GM12801 (cell line): Measurements from ENCODE around the gene IGSF9.

Experiments used
- TF ChIP-seq, protein P1 (sequence below): IDR thresholded peaks from one replicate; pipeline ENCODE4 v1.5.1; 2011; ENCODE audit warnings: control low read depth; ENCODE audit not compliant: insufficient read length; ENCODE audit errors: extremely low read depth

IGSF9 gene

DNA sequence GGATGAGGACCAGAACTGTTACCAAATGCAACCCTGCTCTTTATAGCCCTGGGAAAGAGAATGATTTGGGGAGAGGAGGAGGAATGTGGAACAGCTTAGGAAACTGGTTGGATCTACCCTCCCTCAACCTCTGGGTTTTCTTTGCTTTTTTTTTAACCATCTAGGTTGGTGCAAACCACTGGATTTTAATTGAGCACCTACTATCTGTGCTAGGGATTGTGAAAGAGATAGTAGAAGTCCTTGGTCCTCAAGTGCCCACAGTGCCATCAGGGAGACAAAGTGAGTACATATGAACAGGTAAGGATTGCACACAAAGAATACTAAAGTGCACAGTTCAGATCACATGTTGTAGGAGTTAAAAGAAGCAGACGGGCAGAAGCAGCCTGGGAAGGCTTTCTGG lies 24.8 kb downstream of the IGSF9 start:
- TF ChIP-seq, protein P1, sequence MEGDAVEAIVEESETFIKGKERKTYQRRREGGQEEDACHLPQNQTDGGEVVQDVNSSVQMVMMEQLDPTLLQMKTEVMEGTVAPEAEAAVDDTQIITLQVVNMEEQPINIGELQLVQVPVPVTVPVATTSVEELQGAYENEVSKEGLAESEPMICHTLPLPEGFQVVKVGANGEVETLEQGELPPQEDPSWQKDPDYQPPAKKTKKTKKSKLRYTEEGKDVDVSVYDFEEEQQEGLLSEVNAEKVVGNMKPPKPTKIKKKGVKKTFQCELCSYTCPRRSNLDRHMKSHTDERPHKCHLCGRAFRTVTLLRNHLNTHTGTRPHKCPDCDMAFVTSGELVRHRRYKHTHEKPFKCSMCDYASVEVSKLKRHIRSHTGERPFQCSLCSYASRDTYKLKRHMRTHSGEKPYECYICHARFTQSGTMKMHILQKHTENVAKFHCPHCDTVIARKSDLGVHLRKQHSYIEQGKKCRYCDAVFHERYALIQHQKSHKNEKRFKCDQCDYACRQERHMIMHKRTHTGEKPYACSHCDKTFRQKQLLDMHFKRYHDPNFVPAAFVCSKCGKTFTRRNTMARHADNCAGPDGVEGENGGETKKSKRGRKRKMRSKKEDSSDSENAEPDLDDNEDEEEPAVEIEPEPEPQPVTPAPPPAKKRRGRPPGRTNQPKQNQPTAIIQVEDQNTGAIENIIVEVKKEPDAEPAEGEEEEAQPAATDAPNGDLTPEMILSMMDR = no peak

DNA sequence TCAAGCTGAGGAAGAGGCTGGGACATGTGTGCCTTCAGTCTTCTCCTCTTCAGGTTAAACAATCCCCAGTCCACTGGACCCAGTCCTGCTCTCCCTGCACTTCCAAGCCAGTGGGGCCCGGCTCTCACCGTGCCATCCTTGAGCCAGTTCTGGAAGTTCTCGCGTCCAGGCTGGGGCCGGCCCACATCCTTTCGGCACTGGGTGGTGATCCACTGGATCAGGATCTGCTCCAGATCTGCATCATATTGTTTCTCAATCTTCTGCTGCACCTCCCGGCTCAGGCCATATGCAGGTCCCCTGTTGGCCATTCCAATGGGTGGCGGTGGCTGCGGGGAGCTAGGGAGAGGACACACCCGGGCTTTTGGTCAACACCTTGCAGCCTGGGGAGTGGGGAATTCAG lies 25.2 kb downstream of the IGSF9 start:
- TF ChIP-seq, protein P1 = no peak

DNA sequence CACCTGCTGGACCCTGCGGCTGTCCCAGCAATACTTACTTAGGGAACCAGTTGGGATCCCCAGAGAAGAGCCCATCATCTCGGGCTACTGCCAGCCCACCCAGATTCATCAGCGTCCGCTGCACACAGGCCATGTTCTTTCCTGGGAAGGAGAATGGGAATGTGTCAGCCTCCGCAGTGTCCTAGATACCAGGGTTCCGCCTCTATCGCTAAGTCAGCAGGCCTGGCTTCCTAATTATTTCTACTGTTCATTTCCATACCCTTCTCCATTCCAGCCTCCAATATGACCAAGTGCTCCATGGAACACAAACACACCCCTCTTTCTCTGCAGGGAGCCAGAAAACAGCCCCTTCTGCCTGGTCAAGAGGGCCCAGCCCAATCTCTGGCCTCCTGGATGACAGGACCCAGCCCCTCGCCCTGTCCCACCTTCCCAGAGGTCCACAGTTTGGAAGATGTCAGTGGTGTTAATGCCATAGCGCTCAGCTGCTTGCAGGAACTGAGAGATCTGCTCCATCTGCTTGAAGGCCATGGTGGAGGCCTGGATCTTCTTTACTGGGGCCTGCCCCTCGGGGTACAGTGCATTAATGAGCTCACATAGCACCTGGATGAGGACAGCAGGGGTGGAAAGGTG lies 26.1 kb downstream of the IGSF9 start:
- TF ChIP-seq, protein P1 = no peak

DNA sequence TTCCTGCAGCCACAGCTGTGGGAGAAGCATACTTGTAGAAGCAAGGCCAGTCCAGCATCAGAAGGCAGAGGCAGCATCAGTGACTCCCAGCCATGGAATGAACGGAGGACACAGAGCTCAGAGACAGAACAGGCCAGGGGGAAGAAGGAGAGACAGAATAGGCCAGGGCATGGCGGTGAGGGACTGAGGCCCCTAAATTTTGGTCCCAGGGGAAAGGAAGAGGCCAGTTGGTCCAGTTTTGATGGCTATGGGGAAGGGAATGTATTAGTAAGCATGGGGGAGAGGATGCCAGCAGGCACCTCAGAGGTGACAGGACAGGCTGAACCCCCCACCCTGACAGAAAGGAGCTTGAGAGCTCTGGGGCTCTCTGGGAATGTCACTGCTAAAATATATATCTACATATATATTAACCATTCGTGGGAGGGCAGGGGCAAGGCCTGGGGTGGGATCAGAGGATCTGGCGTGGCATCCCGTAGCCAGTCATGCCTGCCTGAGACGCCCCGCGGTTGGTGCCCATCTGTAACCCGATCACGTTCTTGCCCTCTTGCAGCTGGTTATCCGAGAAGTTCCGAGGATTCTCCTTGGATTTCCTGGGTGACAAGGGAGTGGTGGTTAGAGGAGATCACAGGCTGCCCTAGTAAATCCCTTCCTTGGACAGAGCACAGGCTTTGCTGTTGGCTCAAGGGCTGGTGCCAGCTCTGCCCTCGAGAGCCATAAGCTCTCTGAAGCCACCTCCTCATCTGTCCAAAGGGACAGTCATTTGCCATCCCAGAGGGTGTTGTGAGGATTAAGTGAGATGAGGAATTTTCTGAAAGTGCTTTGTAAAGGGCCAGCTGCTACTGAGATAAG lies 26.8 kb downstream of the IGSF9 start:
- TF ChIP-seq, protein P1 = no peak

DNA sequence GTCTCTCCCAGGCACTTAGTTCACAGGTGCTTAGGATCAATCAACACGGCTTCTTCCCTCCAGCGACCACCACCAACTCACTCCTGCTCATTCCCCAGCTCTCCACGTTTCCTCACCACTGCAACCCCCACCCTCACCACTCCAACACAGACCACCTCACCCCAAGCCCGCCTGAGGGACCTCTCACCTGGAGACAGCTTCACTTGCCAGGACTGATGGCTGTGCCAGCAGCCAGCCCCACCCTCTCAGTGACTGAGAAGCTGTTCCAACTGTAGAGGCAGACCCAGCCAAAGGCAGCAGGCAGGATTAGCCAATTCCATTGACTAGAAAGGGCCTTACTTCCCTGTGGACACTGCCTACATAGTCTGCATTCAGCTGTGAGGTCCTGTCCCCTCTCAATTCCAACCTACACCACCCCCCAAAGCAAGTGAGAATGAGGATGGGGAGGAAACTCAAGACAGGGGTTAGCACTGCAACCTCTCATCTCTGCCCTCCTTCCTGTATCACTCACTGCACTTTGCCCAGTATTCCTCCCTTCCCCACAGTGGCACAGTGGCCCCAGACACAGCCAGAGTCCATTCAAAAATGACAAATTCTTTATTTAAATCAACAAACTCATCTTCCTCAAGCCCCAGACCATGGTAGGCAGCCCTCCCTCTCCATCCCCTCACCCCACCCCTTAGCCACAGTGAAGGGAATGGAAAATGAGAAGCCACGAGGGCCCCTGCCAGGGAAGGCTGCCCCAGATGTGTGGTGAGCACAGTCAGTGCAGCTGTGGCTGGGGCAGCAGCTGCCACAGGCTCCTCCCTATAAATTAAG lies 27.7 kb downstream of the IGSF9 start:
- TF ChIP-seq, protein P1 = no peak

DNA sequence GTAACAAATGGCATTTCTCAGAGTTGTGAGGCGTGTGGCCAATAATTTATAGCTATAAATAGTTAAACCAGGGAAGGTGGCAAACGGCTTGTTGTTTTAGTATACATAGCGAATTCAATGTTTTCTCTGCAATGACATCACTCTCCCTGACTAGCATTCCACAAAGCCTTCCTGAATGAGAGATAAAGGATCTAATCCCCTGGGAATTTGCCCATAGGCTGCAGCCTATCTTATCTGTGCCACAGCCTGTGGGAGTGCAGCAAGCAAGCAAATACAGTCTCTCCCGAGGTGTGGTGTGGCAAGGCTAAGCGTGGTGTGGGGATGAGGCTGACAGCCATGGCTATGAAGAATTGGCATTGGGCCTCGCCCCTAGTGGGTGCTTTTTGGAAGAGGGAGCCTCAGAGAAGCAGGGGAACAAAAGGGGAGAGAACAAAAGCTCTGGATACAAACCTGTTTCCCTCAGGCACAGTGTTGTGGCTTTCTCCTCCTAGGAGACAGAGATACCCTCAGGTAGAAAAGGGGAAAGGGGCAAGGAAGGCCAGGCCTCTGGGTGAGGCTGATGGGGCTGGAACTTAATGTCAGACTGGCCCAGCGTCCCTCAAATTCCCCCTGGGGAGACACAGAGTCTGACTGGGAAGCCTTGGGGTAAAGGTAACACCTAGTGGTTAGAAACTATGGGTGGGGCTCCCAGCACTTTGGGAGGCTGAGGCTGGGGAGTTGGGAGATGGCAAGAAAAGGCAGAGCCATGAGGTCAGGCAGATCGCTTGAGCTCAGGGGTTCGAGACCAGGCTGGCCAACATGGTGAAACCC lies 29.0 kb downstream of the IGSF9 start:
- TF ChIP-seq, protein P1 = no peak
